Stimulated activated CD4-positive, alpha-beta T cell treated with anti-CD3 and anti-CD28 coated beads, Interleukin-1b, Interleukin-23, amount 100 ng/mL, for 24 hours (primary cell): ENCODE data around the gene PKDCC.

Experiments
- DNase-seq, 4 experiments: peaks; one replicate each; pipeline ENCODE4 v3.0.0-alpha.2; 2020; ENCODE audit warnings: low read depth in 4 of 4, low spot score in 1 of 4

The PKDCC gene

DNA sequence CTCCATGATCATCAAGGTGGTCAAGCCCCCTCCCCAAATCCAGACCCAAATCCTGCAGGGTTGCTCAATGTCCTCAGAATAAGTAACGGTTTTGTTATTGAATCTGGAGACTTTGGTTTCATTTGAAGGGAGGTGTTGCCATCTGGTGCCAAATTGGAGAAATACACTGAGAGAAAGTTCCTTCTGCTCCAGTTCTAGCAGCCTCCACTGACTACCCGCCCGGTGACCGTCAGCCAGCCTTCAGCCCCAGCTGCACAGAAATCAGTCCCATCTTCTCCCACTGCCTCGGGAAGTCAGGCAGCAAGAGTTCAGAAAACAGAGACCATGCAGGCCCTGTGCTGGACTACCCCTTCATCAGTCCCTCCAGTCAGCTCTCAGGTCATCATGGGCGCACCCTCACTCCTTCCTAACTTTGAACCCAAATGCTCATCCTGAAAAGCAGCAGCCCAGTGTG is 38.7 kb downstream of the PKDCC start:
- DNase-seq: no peak

DNA sequence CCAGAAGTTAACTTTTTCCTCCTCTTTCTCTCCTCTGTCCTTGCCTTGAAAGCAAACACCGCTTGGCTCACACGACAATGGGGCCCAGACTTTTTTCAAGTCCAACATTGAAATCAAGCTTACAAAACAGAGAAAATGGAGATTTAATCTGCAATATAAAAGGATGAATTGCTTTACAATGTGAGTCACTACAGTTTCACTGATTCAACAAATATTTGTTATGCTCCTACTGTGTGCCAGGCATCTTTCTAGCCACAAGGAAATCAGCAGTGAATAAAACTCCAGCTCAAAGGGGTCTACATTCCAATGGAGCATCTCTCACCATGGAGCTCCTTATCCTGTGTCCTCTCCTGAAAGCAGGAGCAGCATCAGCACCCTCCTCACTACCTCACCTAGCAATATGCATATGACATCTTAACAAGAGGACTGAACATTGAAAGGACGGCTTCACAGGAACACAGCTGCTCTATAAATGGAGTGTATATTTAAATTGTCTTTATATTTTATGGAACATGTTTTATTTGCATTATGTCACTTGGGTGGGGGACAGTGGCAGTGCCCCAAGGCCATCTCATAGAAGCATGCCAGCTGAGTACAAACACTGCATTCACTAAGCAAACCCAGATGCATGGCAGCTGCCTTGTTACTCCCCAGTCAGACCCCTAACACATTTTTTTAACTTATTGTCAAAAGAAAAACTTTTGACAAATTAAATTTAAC is 39.5 kb downstream of the PKDCC start:
- DNase-seq: no peak

DNA sequence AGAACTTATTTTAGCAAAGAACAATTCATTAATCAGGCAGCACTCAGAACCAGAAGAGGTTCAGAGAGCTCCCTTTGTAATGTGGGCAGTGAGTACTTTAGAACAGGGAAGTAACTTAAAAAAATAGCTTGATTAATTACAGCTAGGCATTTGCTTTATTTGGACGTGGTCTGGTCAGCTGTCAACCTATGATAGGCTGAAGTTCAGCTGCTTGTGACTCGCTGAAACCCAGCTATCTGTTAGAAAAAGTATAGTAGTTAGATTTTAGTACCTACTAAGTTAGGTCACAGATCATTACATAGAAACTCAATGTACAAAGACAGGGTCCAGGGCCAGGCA is 40.0 kb downstream of the PKDCC start:
- DNase-seq: no peak

DNA sequence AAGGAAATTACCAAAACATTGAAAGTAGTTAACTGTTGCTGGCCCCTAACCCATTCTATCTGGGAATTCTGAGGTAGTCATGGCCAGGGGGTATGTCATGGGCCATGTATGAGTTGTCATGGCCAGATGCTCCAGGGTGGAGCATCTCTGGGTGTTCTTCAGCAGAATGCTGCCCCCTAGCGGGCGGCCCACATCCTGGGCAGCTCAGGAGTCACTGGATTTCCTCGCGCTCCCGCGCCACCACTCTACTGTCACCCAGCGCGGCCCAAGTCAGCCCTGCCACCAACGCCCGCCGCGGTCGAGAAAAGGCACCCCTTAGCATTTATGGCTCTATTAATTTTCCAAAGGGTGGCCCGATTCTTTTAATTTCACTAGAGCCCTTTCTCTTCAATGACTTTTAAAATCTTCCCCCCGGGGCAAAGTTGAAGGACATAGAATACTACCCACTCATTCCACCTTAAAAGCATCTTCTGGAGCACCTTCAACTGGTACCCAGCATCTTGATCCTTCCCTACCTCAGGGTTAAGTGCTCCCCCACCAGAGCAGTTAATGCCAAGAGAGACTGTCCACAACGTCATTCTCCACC is 41.6 kb downstream of the PKDCC start:
- DNase-seq: peak in 1 of 4 experiments; percentile 32

DNA sequence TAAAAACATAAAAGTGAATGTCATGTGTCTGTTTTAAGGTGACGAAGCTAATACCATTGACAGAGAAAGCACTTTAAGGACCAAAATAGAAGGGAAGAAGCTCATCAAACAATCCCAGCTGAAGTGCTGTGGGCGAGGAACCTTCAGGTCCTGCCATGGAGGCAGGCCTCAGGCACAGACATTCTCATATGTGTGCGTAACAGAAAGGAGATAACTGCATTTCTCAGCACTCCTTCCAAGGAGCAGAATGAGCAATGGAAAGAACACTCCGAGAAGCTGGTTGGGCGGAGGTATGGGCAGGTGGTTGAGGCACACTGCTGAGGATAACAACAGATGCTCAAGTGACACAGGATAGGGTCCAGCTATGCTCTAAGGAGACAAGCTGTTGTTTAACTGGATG is 42.4 kb downstream of the PKDCC start:
- no peak for DNase-seq

DNA sequence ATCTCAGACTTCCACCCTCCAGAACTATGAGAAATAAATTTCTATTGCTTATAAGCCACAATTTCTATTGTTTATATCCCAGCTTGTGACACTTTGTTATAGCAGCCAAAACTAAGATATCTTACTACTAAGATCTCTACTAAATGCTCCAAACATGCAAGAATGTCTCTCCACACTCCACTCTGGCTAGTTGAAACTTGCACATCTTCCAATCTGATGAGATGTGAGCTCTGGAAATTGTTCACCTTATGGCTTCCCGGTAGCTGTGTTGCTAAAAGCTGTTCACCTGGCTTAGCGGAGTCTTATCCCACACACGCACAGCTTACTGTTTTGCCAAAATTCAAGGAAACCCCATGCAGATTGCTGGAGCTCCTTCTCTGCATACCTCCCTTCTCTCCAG is 43.9 kb downstream of the PKDCC start:
- no peak for DNase-seq

DNA sequence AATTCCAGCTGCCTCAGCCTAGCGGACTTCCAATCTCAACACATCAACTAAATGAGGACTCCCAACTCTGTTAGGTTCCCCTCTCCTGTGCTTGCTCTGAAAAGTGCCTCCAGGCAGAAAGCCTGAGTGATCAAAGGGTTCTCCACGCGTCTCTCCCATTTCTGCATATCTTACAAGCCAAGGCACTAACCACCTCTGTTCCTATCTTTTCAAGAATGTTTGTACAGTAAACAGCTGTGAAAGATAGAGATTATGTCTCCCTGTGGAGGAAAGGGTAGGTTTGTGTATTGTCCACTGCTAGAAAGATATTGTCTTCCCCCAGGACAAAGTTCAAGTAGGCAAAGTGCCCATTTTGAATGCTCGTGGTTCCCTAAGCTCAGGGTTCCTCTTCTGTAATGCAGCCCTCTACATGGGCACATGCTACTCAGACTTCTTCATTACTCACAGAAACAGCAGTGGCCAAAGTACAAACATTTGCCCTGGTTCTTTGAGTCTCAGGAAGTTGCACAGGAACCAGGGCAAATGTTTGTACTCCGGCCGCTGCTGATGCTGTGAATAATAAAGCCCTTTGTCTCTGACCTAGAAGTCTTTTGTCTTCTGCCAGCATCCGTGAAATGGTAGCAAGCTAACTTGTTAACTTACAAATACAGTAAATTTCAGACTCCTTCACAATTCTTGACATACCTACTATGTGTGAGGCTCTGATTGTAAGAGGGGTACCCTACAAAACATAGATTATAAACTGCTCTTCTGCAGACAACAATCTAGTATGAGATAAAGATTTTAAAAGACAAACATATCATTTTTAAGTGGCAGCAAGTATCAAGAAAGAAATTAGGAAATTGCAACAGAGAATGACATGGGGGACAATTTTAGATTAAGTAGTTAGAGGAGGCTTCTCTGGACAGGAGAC is 44.5 kb downstream of the PKDCC start:
- no peak for DNase-seq

DNA sequence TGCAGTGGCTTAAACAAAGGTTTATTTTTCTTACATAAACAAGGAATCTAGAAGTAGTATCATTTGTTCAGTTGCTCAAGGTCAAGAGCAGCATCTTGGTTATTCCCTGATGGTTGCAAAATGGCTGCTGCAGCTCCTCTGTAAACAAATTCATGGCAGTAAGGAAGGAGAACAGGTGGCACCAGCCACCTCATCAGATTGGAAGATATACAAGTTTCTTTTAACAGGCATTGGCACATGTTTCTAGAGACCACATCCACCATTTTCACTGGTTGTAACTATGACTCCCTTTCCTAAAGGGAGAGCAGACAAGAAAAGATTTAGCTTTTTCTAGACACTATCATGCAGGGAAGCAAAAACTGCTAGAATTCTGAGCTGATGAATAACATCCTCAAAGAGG is 46.3 kb downstream of the PKDCC start:
- DNase-seq: no peak

DNA sequence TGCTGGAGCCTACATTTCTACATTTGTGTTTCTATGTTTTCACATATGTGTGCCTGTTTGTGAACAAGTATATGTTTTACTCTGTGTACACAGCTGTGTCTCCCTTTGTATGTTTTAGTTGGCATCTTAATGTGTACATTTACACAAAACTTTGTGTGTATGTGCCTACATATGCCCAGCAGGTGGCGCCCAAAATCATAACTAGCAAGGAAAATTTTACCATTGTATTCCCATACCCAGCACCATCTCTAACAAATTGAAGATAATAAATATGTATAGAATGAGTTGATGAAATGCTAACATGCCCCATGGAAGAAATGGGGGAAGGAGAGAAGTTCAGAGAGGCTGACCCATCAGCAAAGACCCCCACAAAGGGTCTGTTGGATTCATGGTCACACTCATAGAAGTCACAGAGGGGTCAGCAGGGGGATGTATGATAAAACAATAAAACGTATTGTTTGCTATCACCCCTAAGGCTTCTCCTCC is 48.1 kb downstream of the PKDCC start:
- DNase-seq: peak; percentile 52 to 59 (median 54)

DNA sequence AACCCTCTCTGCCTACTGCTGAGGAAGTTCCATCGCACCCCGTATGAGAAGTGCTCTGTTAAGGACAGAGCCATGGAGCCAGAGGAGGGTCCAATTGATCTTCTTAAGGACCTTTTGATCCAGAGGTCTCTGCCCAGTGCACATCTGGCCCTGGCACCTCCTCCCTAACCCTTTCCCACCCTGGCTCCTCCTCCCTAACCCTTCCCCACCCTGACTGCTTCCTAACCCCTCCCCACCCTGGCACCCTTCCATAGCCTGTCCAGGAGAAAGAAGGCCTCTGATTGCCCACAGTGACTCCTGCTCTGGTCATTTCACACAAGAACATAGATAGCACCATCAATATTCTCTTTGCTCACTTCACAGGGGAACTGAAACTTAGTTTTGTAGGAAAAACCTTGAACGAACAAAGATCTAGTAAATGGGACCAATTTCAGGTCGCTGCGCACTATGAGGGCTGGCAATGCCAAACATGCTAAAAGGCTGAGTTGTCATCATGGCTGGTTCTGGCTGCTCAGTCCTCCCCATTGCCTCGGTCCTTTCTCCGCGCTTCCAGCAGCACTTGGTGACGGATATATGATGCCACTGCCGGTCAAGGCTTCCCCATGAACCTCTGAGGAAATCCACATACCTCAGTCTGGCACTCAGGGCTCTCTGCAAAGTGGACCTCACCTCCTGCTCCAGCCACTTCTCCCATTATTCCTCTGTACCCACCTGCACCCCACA is 49.2 kb downstream of the PKDCC start:
- DNase-seq: no peak

DNA sequence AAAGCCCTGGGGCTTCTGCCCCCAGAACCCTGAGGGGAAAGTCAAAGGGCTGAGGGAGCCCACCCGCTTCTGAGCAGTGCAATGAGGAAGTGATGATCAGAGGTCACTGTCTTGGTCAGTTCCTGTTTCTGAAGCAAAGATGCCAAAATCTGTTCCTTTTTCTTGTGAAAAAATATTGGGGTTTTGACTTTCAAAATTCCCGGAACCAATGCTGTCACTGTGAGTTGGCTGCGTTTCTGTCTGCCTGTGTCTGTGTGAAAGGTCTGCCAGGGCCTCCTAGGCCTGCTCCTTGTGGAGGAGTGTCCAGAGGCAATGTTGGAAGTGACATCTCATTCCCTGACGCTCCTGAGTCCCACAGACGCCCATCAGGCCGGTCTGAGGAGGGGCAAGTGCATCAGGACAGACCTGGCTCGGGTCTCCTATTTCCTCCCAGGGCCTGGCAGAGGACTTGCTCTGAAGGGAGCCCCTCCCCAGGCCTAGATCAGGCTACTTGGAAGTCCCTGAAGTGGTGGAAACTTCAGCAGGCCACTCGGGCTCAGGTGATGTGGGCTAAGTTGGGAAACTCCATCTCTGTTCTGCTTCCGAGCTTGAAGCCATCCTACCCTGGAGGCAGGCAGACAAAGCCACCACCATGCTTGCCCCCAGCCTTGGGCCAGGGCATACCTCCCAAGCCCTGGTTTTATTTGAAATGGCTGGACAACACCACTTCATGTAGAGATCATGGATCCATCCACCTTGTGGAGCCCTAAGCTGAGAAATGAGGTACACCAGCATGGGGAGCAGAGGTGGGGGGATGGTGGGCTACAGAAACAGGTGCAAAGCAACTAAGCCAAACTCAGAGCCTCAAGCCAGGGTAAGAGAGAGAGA is 51.0 kb downstream of the PKDCC start:
- no peak for DNase-seq

DNA sequence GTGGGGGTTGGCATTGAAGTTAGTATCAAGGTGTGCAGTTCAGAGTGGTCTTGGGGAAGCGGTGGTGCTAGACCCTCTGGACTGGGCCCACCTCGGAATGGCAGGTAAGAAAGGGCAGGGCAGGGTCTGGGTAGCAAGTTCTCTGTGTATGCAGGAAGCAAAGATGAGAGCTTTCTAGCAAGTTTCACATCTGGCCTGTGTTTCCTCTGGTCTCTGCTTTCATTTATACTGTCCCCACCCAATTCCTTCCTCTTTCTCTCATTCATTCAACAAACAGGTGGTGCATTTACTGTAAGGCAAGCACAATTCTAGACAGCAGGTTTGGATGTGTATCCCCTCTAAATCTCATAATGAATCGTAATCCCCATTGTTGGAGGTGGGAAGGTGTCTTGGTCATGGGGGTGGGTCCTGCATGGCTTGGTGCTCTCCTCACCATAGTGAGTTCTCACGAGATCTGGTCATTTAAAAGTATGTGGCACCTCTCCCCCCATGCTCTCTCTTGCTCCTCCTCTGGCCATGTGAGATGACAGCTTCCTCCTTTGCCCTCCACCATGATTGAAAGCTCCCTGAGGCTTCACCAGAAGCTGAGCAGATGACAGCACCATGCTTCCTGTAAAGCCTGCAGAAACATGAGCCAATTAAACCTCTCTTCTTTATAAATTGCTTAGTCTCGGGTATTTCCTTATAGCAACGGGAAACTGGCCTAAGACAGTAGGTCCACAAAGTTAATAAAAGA is 51.8 kb downstream of the PKDCC start:
- DNase-seq: no peak

DNA sequence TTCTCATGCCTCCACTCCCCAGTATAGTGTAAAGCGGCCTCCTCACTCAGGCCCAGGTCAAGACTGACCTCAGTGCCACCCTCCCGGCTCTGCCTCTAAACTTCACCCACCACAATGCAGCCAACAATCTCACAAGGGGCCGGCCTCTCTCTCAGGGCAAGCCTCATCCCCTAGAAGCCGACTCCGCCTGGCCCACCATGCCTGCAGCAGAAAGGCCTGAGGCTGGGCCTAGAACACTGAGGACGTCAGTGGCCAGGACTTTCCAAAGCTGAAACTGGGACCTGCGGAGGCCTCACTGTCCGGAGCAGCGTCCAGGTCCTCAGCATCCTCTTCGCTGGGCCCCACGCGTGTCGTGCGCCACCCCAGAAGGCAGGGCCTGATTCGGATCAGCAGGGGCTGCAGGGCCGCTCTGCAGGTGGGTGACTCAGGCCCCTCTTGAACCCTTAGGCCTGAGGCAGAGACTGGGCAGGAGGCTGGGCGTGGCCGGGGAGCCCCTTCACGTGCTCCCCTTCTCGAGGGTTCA is 52.9 kb downstream of the PKDCC start:
- DNase-seq: no peak

DNA sequence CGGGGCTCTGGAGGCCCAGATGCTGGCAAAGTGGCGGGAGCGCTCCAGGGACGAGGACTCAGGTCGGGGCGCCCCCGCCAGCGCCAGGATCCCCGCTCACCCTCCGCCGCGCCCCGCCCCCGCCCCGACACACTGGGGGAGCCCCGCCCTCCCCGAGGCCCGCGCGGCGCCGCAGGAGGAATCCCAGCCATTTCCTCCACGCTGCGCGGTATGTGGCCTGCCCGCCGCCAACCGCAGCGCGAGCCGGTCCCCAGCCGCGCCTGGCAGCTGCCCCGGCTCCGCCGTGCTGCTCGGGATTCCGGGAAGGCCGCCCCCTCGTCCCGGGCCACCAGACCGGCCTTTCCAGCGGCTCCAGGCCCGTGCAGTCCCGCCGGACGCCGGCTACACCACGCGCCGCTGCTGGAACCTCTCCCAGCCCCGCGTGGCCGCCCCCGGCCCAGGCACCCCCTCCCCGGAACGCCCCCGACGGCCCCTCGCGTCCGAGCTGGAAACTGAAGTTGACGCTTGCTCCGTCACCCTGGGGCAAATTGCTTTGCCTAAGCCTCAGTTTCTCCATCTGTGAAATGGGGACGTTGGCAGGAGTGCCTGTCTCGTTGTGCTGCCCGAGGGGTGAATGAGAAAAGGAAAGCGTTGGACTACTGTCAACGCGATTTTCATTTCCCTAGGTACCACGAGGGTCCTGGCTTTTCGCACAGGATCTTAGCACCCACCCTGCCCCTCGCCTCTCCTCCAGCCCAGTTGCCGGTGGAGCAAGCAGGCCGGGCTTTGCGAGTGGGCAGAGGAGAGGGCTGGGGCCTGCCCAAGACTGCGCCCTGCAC is 53.6 kb downstream of the PKDCC start:
- DNase-seq: no peak

DNA sequence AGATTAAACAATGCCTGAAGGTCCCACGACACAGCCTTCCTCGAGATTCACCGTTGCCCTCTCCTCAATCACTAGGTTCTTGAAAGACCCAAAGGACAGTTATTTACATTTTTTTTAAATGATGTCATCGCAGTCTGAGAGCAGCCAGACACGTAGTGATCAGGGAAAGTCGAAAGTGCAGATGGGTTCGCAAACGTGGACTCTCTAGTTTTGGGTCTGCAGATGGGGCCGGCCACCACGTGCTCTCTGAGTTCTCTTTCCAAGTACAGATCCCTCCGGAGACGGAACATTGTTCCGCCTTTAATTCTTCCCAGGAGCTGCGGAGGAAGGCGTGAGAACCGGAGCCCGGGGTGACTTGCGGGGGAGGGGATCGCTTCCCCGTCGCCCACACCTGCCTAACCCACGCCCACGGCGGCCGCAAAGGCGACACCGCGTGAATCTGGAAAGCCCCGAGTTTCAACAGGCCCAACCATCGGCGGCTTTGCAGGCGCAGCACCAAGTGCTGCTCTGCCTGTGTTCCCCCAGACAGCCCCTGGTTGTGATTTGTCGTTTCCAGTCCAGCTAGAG is 54.3 kb downstream of the PKDCC start:
- peak; percentile 61 to 74 (median 65) for DNase-seq

DNA sequence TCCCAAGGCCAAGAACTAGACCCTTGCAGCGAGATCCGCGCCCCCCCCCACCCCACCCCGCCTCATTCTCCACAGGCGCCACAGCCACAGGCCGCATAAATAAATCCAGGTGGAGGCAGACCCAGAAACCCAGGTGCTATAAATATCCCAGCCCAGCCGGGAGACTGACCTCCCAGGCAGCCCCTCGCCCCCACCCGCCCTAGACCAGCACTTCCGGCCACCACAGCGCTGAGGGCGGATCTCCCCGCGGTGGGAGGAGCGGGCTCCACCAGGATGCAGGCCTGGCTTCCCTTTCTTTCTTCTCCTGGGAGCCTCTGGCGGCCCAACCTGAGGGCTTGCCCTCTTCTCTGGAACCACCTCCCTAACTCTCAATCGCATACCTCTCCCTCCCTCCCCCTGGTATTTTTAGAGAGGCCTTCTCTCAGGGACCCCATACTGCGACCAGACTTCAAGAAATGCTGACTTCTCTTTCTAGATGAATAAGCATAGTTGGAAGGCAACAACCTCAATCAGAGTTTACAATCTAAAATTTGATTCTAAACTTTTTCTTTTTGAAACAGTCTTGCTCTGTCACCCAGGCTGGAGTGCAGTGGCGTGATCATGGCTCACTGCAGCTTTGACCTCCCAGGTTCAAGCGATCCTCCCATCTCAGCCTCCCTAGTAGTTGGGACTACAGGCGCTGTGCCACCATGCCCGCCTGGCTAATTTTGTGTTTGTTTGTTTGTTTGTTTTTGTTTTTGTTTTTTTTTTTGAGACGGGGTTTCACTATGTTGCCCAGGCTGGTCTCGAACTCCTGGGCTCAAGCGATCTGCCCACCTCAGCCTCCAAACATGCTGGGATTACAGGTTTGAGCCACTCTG is 55.0 kb downstream of the PKDCC start:
- no peak for DNase-seq

DNA sequence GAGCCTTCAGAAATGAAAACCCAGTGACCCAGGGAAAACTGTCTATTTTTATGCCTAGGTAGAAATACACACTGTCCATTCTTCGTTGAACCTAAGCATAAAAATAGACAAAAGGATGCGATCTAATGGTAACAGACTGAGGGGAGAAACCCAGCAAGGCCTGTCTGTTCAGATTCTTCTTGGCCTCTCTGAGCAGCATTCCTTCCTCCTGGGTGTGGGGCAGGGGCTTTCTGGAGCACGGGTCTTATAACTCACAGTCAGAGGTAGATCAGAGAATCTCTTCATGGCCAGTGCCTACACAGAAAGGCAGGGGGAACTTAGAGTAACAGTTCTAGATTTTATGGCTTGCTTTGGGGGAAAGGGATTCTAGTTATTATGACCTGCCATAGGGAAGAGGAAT is 56.0 kb downstream of the PKDCC start:
- DNase-seq: no peak
